H9 (cell line): Measurements from ENCODE around the gene STK32B. TPM values are rescaled to one million over a fixed set of nuclear protein-coding genes. Genes with fewer than 3 reads are reported as not detected.

Experiments used
- DNase-seq: peaks from one replicate; pipeline ENCODE4 v3.0.0-alpha.2; 2017
- H2AFZ ChIP-seq: one replicate; pipeline ENCODE4 v1.6.1; 2013; ENCODE audit warnings: mild to moderate bottlenecking, low read length, control low read depth, moderate library complexity
- H2AK5ac ChIP-seq: 2 replicates; pipeline ENCODE4 v1.6.1; 2013; ENCODE audit warnings: low read length, control low read depth, mixed read lengths; ENCODE audit not compliant: insufficient read length
- H2BK120ac ChIP-seq: one replicate; pipeline ENCODE4 v1.6.1; 2013; ENCODE audit warnings: low read depth, mild to moderate bottlenecking, low read length, control low read depth, inconsistent platforms; ENCODE audit not compliant: poor library complexity, severe bottlenecking
- H2BK12ac ChIP-seq: 2 replicates; pipeline ENCODE4 v1.6.1; 2013; ENCODE audit warnings: low read length, control low read depth, mixed read lengths, low read depth; ENCODE audit not compliant: insufficient read length
- H2BK15ac ChIP-seq: 2 replicates; pipeline ENCODE4 v1.6.1; 2013; ENCODE audit warnings: low read depth, low read length, control low read depth
- H2BK20ac ChIP-seq: one replicate; pipeline ENCODE4 v1.6.1; 2013; ENCODE audit warnings: low read depth, mild to moderate bottlenecking, low read length, control low read depth, inconsistent platforms; ENCODE audit not compliant: poor library complexity, severe bottlenecking
- H2BK5ac ChIP-seq: 2 replicates; pipeline ENCODE4 v1.6.1; 2013; ENCODE audit warnings: low read length, control low read depth, mixed read lengths; ENCODE audit not compliant: insufficient read length
- H3K14ac ChIP-seq: 2 replicates; pipeline ENCODE4 v1.6.1; 2013; ENCODE audit warnings: low read length, control low read depth; ENCODE audit not compliant: insufficient read depth
- H3K18ac ChIP-seq: 2 replicates; pipeline ENCODE4 v1.6.1; 2013; ENCODE audit warnings: low read depth, mild to moderate bottlenecking, mixed read lengths, low read length, control low read depth; ENCODE audit not compliant: insufficient read length
- H3K23ac ChIP-seq: 2 replicates; pipeline ENCODE4 v1.6.1; 2013; ENCODE audit warnings: low read length, control low read depth, mixed read lengths, low read depth; ENCODE audit not compliant: insufficient read length
- H3K23me2 ChIP-seq: 2 replicates; pipeline ENCODE4 v1.6.1; 2013; ENCODE audit warnings: low read depth, mild to moderate bottlenecking, mixed read lengths, low read length, control low read depth; ENCODE audit not compliant: insufficient read length, poor library complexity, severe bottlenecking
- H3K27ac ChIP-seq: 2 replicates; pipeline ENCODE4 v1.5.1; 2013; ENCODE audit warnings: low read length, control low read depth, mixed read lengths, low read depth; ENCODE audit not compliant: insufficient read length
- H3K27me3 ChIP-seq: 2 replicates; pipeline ENCODE4 v1.6.1; 2013; ENCODE audit warnings: low read length, control low read depth, inconsistent platforms; ENCODE audit not compliant: insufficient read depth
- H3K4ac ChIP-seq: 2 replicates; pipeline ENCODE4 v1.6.1; 2013; ENCODE audit warnings: low read depth, mild to moderate bottlenecking, control low read depth, inconsistent platforms, low read length, moderate library complexity
- H3K4me1 ChIP-seq: 2 replicates; pipeline ENCODE4 v1.6.1; 2013; ENCODE audit warnings: low read length, control low read depth, inconsistent platforms; ENCODE audit not compliant: insufficient read depth
- H3K4me2 ChIP-seq: 2 replicates; pipeline ENCODE4 v1.6.1; 2013; ENCODE audit warnings: low read length, control low read depth, mixed read lengths; ENCODE audit not compliant: insufficient read length, insufficient read depth
- H3K56ac ChIP-seq: 2 replicates; pipeline ENCODE4 v1.6.1; 2013; ENCODE audit warnings: low read depth, mild to moderate bottlenecking, mixed read lengths, low read length, control low read depth; ENCODE audit not compliant: insufficient read length
- H3K79me1 ChIP-seq: 2 replicates; pipeline ENCODE4 v1.6.1; 2013; ENCODE audit warnings: low read depth, mild to moderate bottlenecking, moderate library complexity, low read length, control low read depth, inconsistent platforms; ENCODE audit not compliant: insufficient read depth, poor library complexity, severe bottlenecking
- H3K79me2 ChIP-seq: 2 replicates; pipeline ENCODE4 v1.6.1; 2013; ENCODE audit warnings: low read length, control low read depth, inconsistent platforms; ENCODE audit not compliant: insufficient read depth
- H3K9ac ChIP-seq: 2 replicates; pipeline ENCODE4 v1.6.1; 2013; ENCODE audit warnings: low read length, control low read depth, mixed read lengths; ENCODE audit not compliant: insufficient read length; ENCODE audit errors: extremely low read depth
- H3K9me3 ChIP-seq: one replicate; pipeline ENCODE4 v1.6.1; 2013; ENCODE audit warnings: low read depth, low read length, inconsistent platforms; ENCODE audit not compliant: control insufficient read depth
- H3T11ph ChIP-seq: one replicate; pipeline ENCODE4 v1.6.1; 2013; ENCODE audit warnings: mild to moderate bottlenecking, low read length, control low read depth, inconsistent platforms
- H4K20me1 ChIP-seq: one replicate; pipeline ENCODE4 v1.6.1; 2013; ENCODE audit not compliant: control insufficient read depth, insufficient read length, insufficient read depth
- H4K5ac ChIP-seq: 2 replicates; pipeline ENCODE4 v1.6.1; 2013; ENCODE audit warnings: low read depth, mild to moderate bottlenecking, mixed read lengths, low read length, control low read depth; ENCODE audit not compliant: insufficient read length
- H4K8ac ChIP-seq: replicated peaks from 2 replicates; pipeline ENCODE4 v1.6.1; 2013; ENCODE audit warnings: low read length, control low read depth, mixed read lengths, low read depth; ENCODE audit not compliant: insufficient read length
- H4K91ac ChIP-seq: 2 replicates; pipeline ENCODE4 v1.6.1; 2013; ENCODE audit warnings: low read depth, mild to moderate bottlenecking, moderate library complexity, mixed read lengths, low read length, control low read depth; ENCODE audit not compliant: insufficient read length
- H3K27ac Mint-ChIP-seq, 3 experiments: 2 replicates in 2 of 3; 3 replicates in 1 of 3; pipeline ENCODE4 v1.8.0; 2020 to 2021; ENCODE audit warnings: mixed read lengths in 3 of 3, mild to moderate bottlenecking in 1 of 3, moderate library complexity in 1 of 3
- H3K27me3 Mint-ChIP-seq: 2 replicates; pipeline ENCODE4 v1.8.0; 2021; ENCODE audit warnings: low read depth, mild to moderate bottlenecking, moderate library complexity, mixed read lengths
- H3K36me3 Mint-ChIP-seq, 3 experiments: 2 replicates in 2 of 3; 3 replicates in 1 of 3; pipeline ENCODE4 v1.8.0; 2020 to 2021; ENCODE audit warnings: low read depth in 3 of 3, mixed read lengths in 3 of 3; ENCODE audit not compliant: insufficient read depth in 1 of 3
- H3K4me1 Mint-ChIP-seq, 2 experiments: 2 replicates each; pipeline ENCODE4 v1.8.0; 2020; ENCODE audit warnings: mixed read lengths in 2 of 2
- H3K4me3 Mint-ChIP-seq, 2 experiments: 2 replicates in 1 of 2; 3 replicates in 1 of 2; pipeline ENCODE4 v1.8.0; 2020 to 2021; ENCODE audit warnings: mild to moderate bottlenecking in 2 of 2, mixed read lengths in 2 of 2, moderate library complexity in 1 of 2
- H3K9me3 Mint-ChIP-seq, 2 experiments: 2 replicates in 1 of 2; 3 replicates in 1 of 2; pipeline ENCODE4 v1.8.0; 2020; ENCODE audit warnings: mild to moderate bottlenecking in 2 of 2, mixed read lengths in 2 of 2, moderate library complexity in 1 of 2
- WGBS: extraction: QIAGEN DNeasy Blood & Tissue Kit; methylation state at CpG from one replicate; pipeline ENCODE4 v1.1.7; 2013; ENCODE audit warnings: missing lambda C conversion rate, low lambda C conversion rate, mixed read lengths; ENCODE audit not compliant: insufficient read length; ENCODE audit errors: extremely low coverage; 5-methylcytosine and 5-hydroxymethylcytosine counted together
- total RNA-seq: library from RNA; stranded (reverse); gene quantifications from 2 replicates; pipeline ENCODE4 v1.2.1, GENCODE V29; 2021
- TF ChIP-seq, protein P1 (sequence below): fragments of 200-600 bp; sonication (generic); conservative IDR thresholded peaks from 3 replicates; pipeline ENCODE4 v1.8.0; 2021; ENCODE audit warnings: antibody characterized with exemption, mild to moderate bottlenecking

STK32B gene
- total RNA-seq, 1 experiment from 2014 or later: 1.0 TPM

DNA sequence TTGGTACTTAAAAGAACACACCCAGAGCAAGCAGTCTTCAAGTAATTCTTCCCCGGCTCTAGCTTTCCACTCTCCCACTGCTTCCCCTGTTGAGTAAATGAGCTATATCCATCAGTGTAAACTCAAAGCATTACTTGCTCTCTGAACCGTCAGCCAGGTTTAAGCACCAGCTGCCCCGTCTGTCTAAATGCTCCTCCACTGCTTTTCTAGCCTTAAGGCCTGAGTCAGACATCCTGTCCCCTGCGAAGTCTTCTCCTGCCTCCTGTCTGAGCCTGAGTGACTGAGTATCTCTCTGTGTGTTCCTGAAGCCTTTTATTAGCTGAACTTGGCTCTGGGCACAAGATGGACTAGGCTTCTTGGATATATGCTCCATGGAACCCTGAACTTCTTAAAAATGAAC is 205.1 kb downstream of the STK32B start:
- Histone ChIP-seq H3K9ac (no peak overlapping the region), H3K27me3 (no peaks in the 10 kb centered on the region), H4K5ac (no peak overlapping the region), H3T11ph (no peak overlapping the region), H3K79me2 (no peaks in the 10 kb centered on the region; the same call in 1 of the 2 replicates), H3K9me3 (no peaks in the 10 kb centered on the region), H3K56ac (no peak overlapping the region), H2BK120ac (no peak overlapping the region), H3K23ac (no peak overlapping the region), H2AK5ac (no peak overlapping the region), H2BK12ac (no peak overlapping the region), H3K23me2 (no peaks in the 10 kb centered on the region), H2BK20ac (no peak overlapping the region), H3K4ac (no peak overlapping the region), H3K79me1 (no peaks in the 10 kb centered on the region), H3K4me2 (no peak overlapping the region), H2BK15ac (no peak overlapping the region), H3K14ac (no peak overlapping the region), H3K18ac (no peak overlapping the region), H4K20me1 (no peaks in the 10 kb centered on the region), H2BK5ac (no peak overlapping the region), H3K4me1 (no peaks in the 10 kb centered on the region), H4K91ac (no peak overlapping the region), H3K27ac (no peak overlapping the region), H2AFZ (no peak overlapping the region), H4K8ac (no peak overlapping the region)
- H3K27ac Mint-ChIP-seq: no peak overlapping the region
- no peaks in the 10 kb centered on the region for H3K4me1 Mint-ChIP-seq
- TF ChIP-seq, protein P1, sequence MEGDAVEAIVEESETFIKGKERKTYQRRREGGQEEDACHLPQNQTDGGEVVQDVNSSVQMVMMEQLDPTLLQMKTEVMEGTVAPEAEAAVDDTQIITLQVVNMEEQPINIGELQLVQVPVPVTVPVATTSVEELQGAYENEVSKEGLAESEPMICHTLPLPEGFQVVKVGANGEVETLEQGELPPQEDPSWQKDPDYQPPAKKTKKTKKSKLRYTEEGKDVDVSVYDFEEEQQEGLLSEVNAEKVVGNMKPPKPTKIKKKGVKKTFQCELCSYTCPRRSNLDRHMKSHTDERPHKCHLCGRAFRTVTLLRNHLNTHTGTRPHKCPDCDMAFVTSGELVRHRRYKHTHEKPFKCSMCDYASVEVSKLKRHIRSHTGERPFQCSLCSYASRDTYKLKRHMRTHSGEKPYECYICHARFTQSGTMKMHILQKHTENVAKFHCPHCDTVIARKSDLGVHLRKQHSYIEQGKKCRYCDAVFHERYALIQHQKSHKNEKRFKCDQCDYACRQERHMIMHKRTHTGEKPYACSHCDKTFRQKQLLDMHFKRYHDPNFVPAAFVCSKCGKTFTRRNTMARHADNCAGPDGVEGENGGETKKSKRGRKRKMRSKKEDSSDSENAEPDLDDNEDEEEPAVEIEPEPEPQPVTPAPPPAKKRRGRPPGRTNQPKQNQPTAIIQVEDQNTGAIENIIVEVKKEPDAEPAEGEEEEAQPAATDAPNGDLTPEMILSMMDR: no peak
- no peaks in the 10 kb centered on the region for H3K9me3 Mint-ChIP-seq
- H3K4me3 Mint-ChIP-seq: no peak overlapping the region
- no peak for DNase-seq
- H3K36me3 Mint-ChIP-seq: no peaks in the 10 kb centered on the region
- no CpG with 5 or more reads among the region's 4 CpGs for WGBS
- H3K27me3 Mint-ChIP-seq: peaks cover 18% of the 10 kb centered on the region
